Nephron progenitor cell (in vitro differentiated cells): ENCODE results near the gene ELF1.
"Not testable (repeated sequence)": the region's sequence is repeated elsewhere in the genome, so short reads cannot be mapped to it uniquely, and the experiment has no call there.

Source experiments
- DNase-seq: peaks from one replicate; pipeline ENCODE4 v3.0.0; 2021
- H3K27ac Mint-ChIP-seq: 2 replicates; pipeline ENCODE4 v1.8.0; 2021; ENCODE audit warnings: mild to moderate bottlenecking, moderate library complexity, mixed read lengths
- H3K27me3 Mint-ChIP-seq: 2 replicates; pipeline ENCODE4 v1.8.0; 2021; ENCODE audit warnings: mild to moderate bottlenecking, low read depth, mixed read lengths; ENCODE audit not compliant: poor library complexity
- H3K36me3 Mint-ChIP-seq: 2 replicates; pipeline ENCODE4 v1.8.0; 2021; ENCODE audit warnings: low read depth, mixed read lengths
- H3K4me1 Mint-ChIP-seq: 2 replicates; pipeline ENCODE4 v1.8.0; 2021; ENCODE audit warnings: mixed read lengths
- H3K4me3 Mint-ChIP-seq: 2 replicates; pipeline ENCODE4 v1.8.0; 2021; ENCODE audit warnings: mild to moderate bottlenecking, moderate library complexity, mixed read lengths
- H3K9me3 Mint-ChIP-seq: 2 replicates; pipeline ENCODE4 v1.8.0; 2021; ENCODE audit warnings: mild to moderate bottlenecking, moderate library complexity, mixed read lengths
- TF ChIP-seq, protein P1 (sequence below): fragments of 200-600 bp; sonication (generic); IDR thresholded peaks from 2 replicates; pipeline ENCODE4 v1.5.0; 2021; ENCODE audit warnings: antibody characterized with exemption

ELF1 gene

DNA sequence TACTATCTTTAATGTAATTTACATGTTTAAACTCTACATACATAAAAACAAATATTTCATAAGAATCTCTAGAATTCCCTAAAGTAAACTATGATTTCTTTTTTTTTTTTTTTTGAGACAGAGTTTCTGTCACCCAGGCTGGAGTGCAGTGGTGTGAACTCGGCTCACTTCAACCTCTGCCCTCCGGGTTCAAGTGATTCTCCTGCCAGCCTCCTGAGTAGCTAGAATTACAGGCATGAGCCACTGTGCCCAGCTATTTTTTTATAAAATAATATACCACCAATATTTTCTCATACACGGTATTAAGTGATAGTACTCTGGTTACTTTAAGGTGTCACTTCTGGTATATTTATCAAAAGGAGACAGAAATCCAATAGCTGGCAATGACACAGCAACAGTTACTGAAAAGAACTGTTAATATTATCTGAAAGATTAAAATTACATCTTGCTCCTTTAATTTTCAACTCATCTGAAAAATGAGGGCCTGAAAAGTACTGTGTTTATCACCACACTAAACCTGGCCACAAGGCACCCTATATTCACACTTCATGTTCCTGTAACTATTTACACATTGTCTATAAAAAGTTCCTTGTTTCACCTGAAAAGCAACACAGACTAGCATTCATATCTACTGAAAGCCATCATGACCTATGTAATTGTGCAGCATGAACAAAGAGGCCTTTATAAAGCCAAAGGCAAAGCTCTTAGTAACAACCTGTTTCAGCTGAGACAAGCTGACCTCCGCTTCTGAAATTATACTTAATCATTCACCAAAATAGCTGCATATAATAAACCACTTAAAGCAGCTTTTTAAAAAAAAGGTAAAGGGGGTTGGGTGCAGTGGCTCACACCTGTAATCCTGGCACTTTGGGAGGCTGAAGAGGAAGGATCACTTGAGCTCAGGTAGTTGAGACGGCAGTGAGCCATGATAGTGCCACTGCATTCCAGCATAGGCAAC lies 123.6 kb downstream of the ELF1 start:
- no peak overlapping the region for H3K27ac Mint-ChIP-seq

DNA sequence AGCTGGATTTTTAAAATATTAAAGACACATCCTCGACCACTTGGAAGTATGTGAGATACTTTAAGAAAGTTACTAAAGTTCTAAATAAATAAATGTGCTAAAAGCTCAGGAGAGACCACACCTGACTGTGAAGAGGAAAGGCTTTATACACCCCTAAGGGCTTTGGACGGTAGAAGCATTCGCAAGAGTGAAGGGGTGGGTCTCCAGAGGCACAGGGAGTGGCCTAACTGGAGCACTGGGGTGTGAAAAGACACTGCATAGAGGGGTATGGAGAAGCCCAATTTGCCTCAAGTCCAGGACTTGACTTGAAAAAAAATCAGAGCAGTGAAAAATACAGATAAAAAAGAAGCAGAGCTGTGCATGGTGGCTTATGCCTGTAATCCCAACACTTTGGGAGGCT lies 125.5 kb downstream of the ELF1 start:
- H3K9me3 Mint-ChIP-seq: peaks cover 40% of the 10 kb centered on the region
- H3K36me3 Mint-ChIP-seq, H3K4me1 Mint-ChIP-seq, H3K27ac Mint-ChIP-seq, DNase-seq, H3K4me3 Mint-ChIP-seq, H3K27me3 Mint-ChIP-seq: not testable (repeated sequence)

More for the DNA sequence above, 123.6 kb downstream of the ELF1 start:
- H3K36me3 Mint-ChIP-seq: no peaks in the 10 kb centered on the region
- H3K4me1 Mint-ChIP-seq: no peaks in the 10 kb centered on the region
- TF ChIP-seq, protein P1, sequence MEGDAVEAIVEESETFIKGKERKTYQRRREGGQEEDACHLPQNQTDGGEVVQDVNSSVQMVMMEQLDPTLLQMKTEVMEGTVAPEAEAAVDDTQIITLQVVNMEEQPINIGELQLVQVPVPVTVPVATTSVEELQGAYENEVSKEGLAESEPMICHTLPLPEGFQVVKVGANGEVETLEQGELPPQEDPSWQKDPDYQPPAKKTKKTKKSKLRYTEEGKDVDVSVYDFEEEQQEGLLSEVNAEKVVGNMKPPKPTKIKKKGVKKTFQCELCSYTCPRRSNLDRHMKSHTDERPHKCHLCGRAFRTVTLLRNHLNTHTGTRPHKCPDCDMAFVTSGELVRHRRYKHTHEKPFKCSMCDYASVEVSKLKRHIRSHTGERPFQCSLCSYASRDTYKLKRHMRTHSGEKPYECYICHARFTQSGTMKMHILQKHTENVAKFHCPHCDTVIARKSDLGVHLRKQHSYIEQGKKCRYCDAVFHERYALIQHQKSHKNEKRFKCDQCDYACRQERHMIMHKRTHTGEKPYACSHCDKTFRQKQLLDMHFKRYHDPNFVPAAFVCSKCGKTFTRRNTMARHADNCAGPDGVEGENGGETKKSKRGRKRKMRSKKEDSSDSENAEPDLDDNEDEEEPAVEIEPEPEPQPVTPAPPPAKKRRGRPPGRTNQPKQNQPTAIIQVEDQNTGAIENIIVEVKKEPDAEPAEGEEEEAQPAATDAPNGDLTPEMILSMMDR: no peak
- H3K4me3 Mint-ChIP-seq: no peak overlapping the region
- no peak for DNase-seq
- no peaks in the 10 kb centered on the region for H3K27me3 Mint-ChIP-seq
- peaks cover 31% of the 10 kb centered on the region for H3K9me3 Mint-ChIP-seq

DNA sequence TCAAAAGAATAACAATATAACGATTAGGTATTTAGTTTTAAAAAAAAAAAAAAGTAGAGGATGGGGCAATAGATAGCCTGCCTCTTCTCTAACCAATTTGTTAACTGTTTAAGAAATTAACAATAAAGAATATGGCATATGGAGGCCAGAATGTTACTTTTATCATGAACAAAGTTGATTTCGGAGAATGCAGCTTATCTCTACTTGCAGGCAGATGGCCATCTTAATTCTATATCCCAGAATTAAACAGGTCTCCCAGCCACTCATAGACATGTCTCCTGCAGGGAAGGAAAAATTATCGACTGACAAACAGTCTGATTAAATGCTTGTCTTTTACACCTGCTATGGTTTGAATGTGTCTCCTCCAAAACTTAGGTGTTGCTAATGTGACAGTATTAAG lies 133.1 kb downstream of the ELF1 start:
- Mint-ChIP-seq H3K4me3 (no peak overlapping the region), H3K27ac (no peak overlapping the region), H3K27me3 (peaks cover 7% of the 10 kb centered on the region), H3K9me3 (peaks cover 36% of the 10 kb centered on the region), H3K36me3 (peaks cover 35% of the 10 kb centered on the region), H3K4me1 (no peaks in the 10 kb centered on the region)
- DNase-seq: no peak
- TF ChIP-seq, protein P1: no peak

DNA sequence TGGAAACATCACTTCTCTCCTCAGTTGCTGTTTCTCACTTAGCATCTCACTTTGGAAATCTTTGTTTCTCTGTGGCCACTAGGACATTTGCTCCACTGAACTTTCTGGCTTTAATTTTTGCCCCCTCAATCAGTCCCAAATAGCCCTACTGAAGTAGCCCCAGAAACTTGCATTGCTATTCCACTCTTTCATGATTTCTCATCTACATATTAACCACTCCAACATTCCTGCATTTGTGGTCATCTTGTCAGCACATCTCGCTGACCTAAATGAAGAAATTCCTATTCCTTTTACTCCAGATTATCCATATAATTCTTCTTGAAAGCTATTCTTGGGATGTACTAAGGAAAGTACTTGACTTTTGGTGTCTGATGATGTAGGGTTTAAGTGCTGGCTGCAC lies 134.9 kb downstream of the ELF1 start:
- not testable (repeated sequence) for H3K27ac Mint-ChIP-seq, H3K27me3 Mint-ChIP-seq, H3K4me3 Mint-ChIP-seq, H3K4me1 Mint-ChIP-seq, DNase-seq
- Mint-ChIP-seq H3K9me3 (peaks cover 36% of the 10 kb centered on the region), H3K36me3 (peaks cover 47% of the 10 kb centered on the region)
